NCI-H1694 (cell line): ENCODE results near the gene SPECC1.
"Not testable (repeated sequence)": the region's sequence is repeated elsewhere in the genome, so short reads cannot be mapped to it uniquely, and the experiment has no call there.

Experiments used
- DNase-seq: peaks from one replicate; lab custom pipeline; 2025; lab: John Stamatoyannopoulos, UW

The SPECC1 gene

DNA sequence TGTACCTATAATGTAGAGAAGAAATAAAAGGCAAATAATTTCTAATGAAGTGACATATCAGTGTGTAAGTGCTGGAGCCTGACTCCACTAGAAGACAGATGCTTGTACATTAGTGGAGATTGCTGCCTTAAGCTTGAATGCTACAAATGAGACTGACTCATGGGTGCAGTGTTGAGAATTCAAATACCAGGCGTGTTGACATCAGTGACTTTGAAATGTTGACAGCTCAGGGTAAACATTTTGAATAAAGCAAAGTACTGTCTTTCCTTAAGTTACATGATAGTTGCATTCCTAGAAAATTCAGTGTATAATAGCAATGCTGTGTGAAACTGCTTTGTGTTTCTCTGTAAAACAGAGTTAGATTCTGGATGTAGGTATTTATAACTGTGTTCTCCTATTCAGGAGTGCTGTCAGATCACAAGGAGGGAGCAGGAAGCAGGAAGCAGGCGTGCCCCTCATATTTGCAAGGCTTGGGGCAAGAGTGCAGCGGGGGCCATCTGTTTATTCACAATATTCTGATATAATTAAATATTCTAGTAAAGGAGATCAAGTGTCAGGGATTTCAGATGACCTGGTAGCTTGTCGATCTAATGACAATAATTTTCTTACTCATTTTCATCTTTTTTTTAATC is 119.0 kb downstream of the SPECC1 start:
- DNase-seq = no peak

DNA sequence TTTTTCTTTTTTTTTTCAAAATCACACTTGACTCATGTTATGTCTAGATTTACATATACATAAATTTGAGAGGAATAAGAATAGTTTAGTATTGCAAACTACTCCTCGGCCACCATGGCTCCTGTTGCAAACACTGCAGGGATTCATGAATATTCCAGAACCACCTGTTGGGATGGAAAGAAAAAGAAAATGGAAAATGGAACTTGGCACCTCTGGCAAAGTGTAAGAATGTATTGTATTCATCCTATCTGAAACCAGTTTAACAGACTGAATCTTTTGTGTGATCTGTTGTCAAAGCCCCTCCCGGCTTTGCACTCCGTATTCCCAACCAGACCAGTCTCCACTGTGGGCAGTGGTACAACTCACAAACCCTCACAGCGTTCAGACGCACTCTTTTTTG is 124.4 kb downstream of the SPECC1 start:
- no peak for DNase-seq

DNA sequence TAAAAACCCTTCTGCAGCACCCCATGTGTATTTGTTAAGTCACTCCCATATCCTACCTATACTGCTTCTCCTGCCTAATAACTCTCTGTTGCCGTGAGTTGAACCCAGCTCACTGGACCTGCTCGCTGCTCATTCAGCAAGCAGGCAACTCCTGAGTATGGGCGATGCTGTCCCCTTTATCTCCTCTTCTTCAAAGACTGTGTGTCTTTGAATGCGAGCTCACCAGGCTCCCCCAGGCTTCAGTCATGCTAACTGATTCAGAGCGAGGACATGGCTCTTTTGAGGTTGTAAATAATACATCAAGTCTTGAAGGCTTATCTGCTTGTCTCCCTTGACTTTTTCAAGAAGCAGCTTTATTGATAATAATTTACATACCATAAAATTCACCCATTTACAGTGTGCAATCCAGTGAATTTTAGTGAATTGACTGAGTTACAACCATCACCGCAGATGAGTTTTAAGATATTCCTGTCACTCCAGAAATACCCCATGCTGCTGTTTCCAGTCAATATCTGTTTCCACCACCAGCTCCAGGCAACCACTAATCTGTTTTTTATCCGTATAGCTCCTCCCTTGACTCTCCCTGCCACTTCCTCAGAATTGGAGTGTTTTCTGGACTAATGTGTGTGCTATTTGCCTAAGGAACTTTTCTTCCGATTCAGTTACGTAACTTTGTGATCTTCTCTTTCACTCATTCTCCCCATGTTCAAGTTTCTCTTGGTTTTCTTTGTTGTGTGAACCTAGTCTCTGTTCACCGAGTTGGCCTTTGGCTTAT is 132.2 kb downstream of the SPECC1 start:
- DNase-seq = no peak

DNA sequence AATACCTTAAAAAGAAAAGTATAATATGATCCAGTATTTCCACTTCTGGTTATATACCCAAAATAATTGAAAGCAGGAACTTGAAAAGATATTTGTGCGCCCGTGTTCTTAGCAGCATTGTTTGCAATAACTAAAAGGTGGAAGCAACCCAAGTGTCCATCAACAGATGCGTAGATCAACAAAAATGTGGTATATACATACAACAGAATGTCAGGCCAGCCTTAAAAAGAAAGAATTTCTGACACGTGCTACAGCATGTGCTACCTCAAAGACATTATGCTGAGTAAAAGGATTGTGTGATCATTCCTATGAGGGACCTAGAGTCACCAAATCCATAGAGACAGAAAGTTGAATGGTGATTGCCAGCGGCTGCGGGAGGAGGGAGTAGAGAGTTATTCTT is 133.1 kb downstream of the SPECC1 start:
- DNase-seq = no peak

DNA sequence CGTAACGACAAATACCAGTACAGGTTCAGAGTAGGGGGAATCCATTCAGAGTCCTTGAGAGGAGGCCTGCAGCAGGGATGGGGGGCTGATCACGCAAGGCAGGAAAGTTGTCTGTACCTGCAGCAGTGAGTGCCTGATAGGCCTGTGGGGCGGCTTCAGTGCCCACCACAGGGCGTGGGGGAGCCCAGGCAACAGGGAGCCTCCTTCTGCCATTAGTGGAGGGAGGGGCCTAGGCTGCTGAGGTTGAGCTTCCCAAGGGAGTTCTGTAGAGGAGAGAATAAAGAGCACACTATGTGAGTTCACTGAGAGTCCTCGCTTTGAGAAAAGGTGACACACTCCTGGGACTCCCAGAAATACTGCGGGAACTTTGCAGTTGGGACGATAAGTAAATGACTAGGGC is 134.6 kb downstream of the SPECC1 start:
- DNase-seq = no peak

DNA sequence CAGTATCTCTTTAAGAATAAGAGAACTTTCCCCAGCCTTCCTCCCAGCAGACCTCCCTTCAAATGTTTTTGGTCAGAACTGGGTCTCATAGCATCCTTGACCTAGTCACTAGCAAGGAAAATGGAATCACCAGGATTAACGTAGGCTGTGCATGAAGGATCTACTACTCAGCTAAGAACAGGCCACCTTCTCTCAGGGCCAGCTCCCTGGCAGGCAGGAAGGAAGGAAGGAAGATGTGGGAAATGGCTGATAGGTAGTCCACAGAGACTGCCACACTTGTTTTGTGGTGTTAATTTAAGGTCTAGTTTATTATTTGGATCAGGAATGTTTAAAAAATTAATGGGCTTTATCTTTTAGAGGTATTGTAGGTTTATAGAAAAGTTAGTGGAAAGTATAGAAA is 136.4 kb downstream of the SPECC1 start:
- no peak for DNase-seq

DNA sequence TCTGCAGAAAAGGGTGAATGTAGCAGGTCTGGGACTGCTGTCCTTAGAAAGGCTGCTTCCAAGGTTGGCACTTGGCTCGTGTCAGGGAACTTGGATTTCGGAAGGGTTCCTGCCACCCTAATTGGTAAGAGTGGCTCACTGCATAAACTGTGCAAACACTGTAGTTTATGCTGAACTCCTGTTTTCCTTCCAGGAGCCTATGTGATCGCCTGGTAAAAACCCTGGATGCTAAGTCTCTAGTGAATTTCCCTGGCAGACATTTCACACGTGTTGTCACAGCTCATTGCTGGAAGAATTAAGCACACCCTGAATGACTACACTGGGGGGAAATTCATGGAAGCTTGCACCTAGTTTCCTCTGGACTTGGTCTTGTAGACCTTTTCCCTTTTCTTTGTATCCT is 140.1 kb downstream of the SPECC1 start:
- DNase-seq = no peak

DNA sequence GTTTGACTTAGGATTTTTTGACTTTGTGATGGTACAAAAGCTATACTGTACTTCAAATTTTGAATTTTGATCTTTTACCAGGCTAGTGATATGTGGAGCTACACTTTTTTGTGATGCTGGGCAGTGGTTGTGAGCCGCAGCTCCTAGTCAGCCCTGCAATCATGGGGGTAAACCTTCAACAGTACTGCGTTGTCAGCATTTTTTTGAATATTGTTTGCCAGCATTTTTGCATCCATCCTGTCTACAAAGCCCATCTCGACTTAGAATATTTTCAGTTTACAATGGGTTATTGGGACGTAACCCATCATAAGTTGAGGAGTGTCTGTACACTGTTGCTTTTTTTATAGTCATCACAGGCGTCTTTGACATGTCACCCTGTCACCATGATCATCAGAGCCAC is 142.0 kb downstream of the SPECC1 start:
- no peak for DNase-seq

DNA sequence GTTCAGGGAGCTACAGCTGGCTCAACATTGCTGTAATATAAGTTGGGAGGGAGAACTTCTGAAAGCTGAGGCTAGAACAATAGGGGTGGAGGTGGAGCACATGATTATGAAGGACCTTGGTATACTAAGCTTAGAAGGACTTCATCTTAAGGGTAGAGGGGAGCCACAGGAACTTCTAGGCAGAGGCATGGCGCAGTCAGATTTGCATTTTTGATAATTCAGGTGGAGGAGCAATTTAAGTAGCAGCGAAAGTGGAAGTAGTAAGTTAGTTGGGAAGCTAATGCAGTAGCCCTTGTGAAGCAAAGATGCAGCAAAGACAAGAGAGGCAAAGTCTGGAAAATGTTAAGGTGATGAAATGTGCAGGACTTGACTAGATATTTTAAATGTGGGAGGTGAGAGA is 144.1 kb downstream of the SPECC1 start:
- DNase-seq = no peak

DNA sequence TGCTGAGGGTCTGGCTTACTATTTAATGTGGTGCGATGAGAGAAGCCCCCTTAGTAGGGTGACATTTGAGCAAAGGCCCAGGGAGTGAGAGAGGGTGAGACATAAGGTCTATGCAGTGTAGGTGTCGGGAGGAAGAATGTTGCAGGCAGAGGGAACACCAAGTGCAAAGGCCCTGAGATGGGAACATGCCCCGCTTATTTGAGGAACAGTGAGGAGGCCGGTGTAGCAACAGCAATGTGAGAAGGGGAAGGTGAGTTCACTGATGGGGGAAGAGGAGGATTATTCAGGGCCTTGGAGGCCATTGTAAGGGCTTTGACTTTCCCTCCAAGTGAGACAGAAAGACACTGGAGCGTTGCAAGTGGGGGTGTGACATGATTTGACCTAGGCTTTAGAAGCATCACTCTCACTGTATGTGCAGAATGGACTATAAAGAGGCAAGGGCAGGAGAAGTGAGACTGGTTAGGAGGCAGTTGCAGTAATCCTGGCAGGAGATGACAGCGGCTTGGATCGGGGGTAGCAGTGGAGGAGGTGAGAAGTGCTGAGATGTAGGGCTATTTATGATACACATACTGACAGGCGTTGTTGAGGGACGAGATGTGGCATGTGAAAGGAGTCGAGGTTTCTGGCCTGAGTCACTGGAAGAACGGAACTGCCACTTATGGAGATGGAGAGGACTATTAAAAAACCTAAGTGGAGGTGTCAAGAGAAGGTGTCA is 145.3 kb downstream of the SPECC1 start:
- no peak for DNase-seq

DNA sequence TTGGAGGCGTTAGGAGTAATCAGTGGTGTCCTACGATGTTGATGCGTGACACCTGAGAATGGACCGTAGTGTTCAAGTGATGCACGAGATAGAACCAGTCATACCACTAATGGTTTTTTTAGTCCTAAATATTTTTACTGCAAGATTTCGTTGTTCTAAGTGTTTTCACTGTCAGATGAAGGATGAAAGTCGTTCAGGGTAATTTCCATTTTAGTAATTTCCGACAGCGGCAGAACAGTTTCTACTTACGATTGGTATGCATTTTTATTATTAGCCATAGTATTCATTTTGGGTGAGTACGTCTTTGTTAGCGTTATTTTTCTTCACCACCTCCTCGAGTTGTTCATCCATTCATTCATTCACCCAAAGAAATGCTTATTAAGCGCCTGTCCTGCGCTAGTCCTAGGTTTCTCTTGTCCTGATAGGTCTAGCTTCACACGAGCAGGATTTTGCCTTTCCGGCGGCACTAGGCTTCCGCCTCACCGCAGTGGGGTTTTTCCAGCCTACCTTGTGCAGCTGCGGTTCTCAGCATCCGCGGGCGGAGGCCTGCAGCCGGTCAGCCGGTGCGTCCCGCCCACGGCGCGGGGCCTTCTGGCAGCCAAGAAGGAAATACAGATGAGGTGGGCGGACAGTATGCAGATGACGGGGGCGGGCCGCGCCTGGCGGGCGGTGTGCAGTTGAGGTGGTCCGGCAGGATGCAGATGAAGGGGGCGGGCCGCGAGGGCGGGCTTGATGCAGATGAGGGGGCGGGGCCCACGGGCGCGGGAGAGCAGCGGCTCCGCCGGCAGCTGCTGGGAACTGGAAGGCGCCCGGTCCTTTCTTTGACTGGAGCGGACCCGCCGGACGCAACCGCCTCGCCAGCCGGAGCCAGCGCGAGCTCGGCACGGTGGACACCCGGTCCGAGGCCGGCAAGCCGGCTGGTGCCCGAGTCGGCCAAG is 146.4 kb downstream of the SPECC1 start:
- DNase-seq = peak; percentile 74

DNA sequence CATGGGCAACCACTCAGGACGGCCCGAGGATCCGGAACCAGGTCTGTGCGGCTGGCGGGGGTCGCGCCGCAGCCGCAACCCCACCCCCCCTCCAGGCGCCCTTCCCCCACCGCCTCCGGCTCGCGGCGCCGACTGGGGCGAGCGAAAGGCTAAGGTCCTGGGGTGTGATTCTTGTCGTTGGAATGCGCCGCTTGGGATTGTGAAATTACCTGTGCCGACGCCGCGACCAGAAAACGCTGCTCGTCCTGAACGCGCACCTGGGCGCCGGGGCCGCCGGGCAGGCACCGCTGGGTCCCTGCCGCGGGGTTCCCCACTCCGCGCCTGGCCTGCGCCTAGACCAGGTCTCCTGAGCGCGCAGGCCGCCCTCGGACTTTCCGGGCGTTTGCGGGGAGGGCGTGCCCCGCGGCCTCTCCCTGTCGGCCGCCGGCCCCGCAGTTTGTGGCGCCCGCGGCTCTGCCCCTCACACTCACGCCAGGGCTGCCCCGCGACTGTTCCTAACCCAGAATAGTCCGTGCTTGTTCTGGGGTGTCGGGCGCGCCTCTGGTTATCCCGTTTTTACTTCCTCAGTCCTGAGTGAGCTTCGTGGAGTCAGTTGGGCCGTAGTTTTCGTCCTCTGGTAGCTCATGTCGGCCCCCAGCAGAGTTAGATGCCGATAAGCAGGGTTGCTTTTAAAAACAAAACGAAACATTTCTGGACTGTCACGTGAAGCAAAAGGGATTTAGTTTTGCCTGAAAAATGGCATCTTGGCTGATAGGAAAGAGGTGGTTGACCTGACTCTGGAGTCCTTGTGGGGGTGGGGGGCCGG is 147.2 kb downstream of the SPECC1 start:
- no peak for DNase-seq

DNA sequence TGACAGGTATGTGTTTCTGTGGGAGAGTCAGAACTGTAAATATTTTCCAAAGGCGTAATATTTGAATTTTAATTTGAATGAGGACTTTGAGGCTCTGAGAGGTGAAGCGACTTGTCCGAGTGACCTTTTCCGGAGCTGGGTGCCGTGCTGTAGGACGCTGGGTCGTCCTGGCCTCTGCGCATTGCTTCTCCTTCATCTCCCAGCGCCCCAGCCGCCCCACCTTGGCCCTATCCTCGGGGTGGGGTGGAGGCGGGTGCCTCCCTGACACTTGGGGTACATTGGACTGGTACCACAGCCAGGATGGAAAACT is 147.8 kb downstream of the SPECC1 start:
- DNase-seq = no peak

DNA sequence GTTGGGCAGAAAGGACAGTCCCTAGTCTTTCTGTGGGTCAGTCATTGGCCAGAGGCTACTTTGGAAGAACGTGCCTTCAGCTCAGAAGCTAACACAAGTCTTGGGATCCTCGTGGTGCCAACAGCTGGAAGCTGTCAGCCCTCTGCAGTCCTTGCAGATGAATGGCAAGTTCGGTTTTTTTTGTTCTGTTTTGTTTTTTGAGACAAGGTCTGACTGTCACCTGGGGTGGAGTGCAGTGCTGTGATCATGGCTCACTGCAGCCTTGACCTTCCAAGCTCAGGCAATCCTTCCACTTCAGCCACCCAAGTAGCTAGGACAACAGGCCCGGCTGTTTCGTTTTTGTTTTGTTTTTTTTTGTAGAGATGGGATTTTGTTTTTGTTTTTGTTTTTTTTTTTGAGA is 149.4 kb downstream of the SPECC1 start:
- no peak for DNase-seq

DNA sequence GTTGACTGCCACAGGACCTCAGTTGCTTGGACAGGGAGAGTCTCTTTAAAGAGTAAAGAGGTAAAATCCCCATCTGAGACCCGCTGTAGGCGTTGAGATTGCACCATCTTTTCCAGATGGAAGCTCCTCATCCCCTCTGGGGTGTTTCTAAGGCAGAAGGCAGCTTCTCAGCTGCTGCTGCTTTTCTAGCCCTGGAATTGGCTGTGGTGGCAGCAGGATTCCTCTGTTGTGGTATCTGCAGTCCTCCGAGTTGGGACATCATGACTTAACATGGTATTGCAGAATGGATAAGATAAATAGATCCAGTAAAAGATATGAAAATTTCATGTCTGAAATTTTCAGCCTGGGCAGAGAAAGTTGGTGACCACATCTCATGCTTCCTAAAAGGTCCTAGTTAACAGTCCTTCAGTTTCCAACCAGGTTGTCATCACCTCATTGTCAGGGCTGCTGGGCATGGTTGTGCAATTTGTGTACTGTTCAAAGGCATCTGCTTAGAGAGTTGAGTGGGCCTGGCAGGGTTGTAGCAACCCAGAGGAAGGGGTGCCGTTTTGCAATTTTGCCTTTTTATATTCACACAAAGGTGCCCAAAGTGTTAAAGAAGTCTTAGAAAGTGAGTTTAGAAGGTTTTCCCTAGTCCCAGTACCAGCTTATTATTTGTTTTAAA is 150.4 kb downstream of the SPECC1 start:
- no peak for DNase-seq

DNA sequence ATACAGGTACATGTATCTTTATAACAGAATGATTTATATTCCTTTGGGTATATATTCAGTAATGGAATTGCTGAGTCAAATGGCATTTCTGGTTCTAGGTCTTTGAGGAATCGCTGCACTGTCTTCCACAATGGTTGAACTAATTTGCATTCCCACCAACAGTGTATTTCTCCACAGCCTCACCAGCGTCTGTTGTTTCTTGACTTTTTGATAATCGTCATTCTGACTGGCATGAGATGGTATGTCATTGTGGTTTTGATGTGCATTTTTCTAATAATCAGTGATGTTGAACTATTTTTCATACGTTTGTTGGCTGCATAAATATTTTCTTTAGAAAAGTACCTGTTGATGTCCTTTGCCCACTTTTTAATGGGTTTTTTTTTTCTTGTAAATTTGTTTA is 156.4 kb downstream of the SPECC1 start:
- not testable (repeated sequence) for DNase-seq

DNA sequence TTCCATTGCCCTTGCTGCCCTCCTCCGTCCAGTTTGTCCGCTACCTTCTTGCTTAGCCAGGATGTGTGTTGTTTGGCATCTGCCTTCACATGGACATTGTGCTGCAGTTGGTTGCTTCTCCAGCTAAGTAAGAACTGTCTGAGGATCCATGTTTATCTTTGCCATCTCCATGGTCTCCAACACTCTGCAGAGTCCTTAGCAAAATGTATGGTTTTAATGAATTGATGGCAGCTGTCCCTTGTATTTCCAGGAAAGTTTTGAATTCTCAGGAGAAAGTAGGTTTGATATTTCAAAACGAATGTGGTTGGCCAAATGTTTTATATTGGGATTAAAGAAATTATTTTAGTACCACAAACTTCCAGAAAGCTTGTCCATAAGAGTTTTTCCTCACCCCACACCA is 160.9 kb downstream of the SPECC1 start:
- no peak for DNase-seq

DNA sequence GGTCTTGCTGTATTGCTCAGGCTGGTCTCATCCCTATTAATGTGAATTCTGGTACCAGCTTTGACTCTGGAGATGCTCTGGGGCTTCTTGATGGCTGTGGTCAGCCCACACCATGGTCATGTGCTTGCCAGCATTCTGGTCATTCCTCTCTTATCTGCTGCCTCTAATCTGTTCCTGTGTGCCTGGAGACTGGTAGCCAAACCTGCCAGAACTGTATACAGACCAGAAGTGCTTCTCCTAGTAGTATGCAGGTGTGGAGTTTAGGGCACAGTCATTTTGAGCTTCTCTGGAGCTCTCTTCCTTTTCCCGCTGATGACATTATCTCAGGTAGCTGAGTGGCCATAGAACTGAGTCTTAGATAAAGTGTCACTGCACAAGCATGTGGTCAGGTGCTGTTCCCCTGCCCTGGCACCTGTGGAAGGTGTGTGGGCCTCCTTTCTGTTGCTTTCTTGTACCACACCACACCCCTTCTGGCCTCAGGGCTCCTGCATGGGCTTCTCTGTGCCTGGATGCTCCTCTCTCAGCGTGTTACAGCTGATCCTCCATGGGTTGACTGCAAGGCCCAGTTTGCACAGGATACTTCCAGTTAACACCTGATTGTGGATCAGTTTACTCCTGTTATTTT is 162.7 kb downstream of the SPECC1 start:
- no peak for DNase-seq

DNA sequence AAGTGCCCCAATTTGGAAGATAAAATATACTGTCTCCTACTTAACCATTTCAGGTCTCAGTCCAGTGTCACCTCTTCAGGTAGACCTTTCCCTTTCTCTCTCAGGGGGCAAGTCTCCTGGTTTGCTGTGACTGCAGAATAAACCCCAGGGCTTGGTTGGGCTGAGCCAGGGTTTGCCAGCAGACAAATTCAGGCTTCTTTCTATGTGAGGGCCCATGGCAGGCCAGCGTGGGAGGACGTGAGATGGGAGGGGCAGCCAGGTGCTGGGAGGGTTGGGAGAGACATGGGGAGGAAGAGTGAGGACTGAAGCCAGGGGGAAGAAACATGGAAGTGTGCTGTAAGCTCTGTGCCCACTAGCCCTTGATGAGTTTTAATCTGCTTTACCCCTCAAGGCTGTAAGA is 163.2 kb downstream of the SPECC1 start:
- DNase-seq = no peak

DNA sequence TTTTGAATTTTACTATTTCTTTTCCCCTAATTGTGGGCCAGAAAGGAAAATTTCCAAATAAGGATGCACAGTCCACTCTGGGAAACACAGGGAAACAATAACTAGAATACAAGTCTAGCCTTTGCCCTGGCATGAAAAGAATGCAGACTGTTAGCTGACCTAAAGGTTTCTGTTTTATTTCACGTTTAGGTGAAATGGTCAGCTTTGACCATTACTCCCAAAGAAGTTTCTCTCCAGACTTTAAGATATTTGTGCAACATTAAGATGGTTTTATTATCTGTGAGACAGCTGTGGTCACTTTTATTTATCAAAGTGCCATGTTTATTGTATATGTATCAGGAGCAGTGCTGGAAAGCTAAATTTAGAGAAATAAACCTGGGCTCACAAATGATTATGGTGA is 163.9 kb downstream of the SPECC1 start:
- no peak for DNase-seq
